Neuronal stem cell (in vitro differentiated cells): ENCODE data around the gene UBA1.

Source experiments
- DNase-seq: peaks from one replicate; pipeline ENCODE4 v3.0.0-alpha.2; 2013; ENCODE audit warnings: low spot score
- H2AFZ ChIP-seq: one replicate; pipeline ENCODE4 v1.6.1; 2013; ENCODE audit warnings: mild to moderate bottlenecking, low read length, inconsistent platforms
- H2AK5ac ChIP-seq: 2 replicates; pipeline ENCODE4 v1.6.1; 2013; ENCODE audit warnings: low read depth, mild to moderate bottlenecking, inconsistent platforms, low read length, moderate library complexity, mixed read lengths
- H2BK120ac ChIP-seq: 2 replicates; pipeline ENCODE4 v1.6.1; 2013; ENCODE audit warnings: low read depth, mild to moderate bottlenecking, inconsistent platforms, low read length, moderate library complexity, mixed read lengths
- H2BK12ac ChIP-seq: one replicate; pipeline ENCODE4 v1.6.1; 2013; ENCODE audit warnings: low read length, inconsistent platforms
- H2BK15ac ChIP-seq: 2 replicates; pipeline ENCODE4 v1.6.1; 2013; ENCODE audit warnings: mild to moderate bottlenecking, low read length, inconsistent platforms, mixed read lengths
- H2BK5ac ChIP-seq: one replicate; pipeline ENCODE4 v1.6.1; 2013; ENCODE audit warnings: inconsistent platforms, mild to moderate bottlenecking, low read length, moderate library complexity
- H3K14ac ChIP-seq: one replicate; pipeline ENCODE4 v1.6.1; 2013; ENCODE audit warnings: low read length, inconsistent platforms
- H3K18ac ChIP-seq: 2 replicates; pipeline ENCODE4 v1.6.1; 2013; ENCODE audit warnings: low read length, inconsistent platforms
- H3K23ac ChIP-seq: 2 replicates; pipeline ENCODE4 v1.6.1; 2013; ENCODE audit warnings: low read depth, mild to moderate bottlenecking, mixed read lengths, low read length, inconsistent platforms; ENCODE audit not compliant: poor library complexity
- H3K27ac ChIP-seq: replicated peaks from 3 replicates; pipeline ENCODE4 v1.5.1; 2013; ENCODE audit warnings: low read length, inconsistent platforms
- H3K27me3 ChIP-seq, 3 experiments: 2 replicates each; pipeline ENCODE4 v1.6.1; 2013; ENCODE audit warnings: low read length in 3 of 3, mild to moderate bottlenecking in 2 of 3, inconsistent platforms in 1 of 3, low read depth in 1 of 3, mixed read lengths in 1 of 3, moderate library complexity in 1 of 3; ENCODE audit not compliant: control insufficient read depth in 3 of 3, insufficient read depth in 3 of 3
- H3K36me3 ChIP-seq, 2 donors: replicated peaks in 1 of 2; 2 replicates each; pipeline ENCODE4 v1.6.1; 2013; ENCODE audit warnings: low read length in 2 of 2; ENCODE audit not compliant: control insufficient read depth in 2 of 2, insufficient read depth in 2 of 2
- H3K4ac ChIP-seq: 2 replicates; pipeline ENCODE4 v1.6.1; 2013; ENCODE audit warnings: inconsistent platforms, mild to moderate bottlenecking, low read length, moderate library complexity
- H3K4me1 ChIP-seq, 2 donors: 1 replicate in 1 of 2; 2 replicates in 1 of 2; pipeline ENCODE4 v1.6.1; 2013; ENCODE audit warnings: low read length in 2 of 2, low read depth in 1 of 2; ENCODE audit not compliant: control insufficient read depth in 2 of 2, insufficient read depth in 1 of 2
- H3K4me2 ChIP-seq: one replicate; pipeline ENCODE4 v1.6.1; 2013; ENCODE audit warnings: mild to moderate bottlenecking, low read length, inconsistent platforms; ENCODE audit not compliant: insufficient read depth, poor library complexity, severe bottlenecking
- H3K4me3 ChIP-seq, 2 donors: 2 replicates each; pipeline ENCODE4 v1.5.1; 2013; ENCODE audit warnings: low read length in 2 of 2, mild to moderate bottlenecking in 2 of 2, inconsistent platforms in 1 of 2, moderate library complexity in 1 of 2
- H3K79me1 ChIP-seq: one replicate; pipeline ENCODE4 v1.6.1; 2013; ENCODE audit warnings: low read depth, mild to moderate bottlenecking, inconsistent platforms, low read length, moderate library complexity
- H3K9ac ChIP-seq: one replicate; pipeline ENCODE4 v1.6.1; 2013; ENCODE audit warnings: mild to moderate bottlenecking, low read depth, low read length, inconsistent platforms; ENCODE audit not compliant: poor library complexity
- H3K9me3 ChIP-seq, 2 donors: replicated peaks in 1 of 2; 2 replicates each; pipeline versions ENCODE3 to v1.6.1; 2013; ENCODE audit warnings: low read length in 2 of 2, mild to moderate bottlenecking in 2 of 2, inconsistent platforms in 1 of 2, low read depth in 1 of 2, mixed read lengths in 1 of 2, moderate library complexity in 1 of 2; ENCODE audit not compliant: control insufficient read depth in 2 of 2, insufficient read depth in 1 of 2
- H4K8ac ChIP-seq: one replicate; pipeline ENCODE4 v1.6.1; 2013; ENCODE audit warnings: low read depth, mild to moderate bottlenecking, inconsistent platforms, low read length, moderate library complexity
- H4K91ac ChIP-seq: one replicate; pipeline ENCODE4 v1.6.1; 2013; ENCODE audit warnings: low read length, low read depth, mild to moderate bottlenecking, inconsistent platforms; ENCODE audit not compliant: poor library complexity
- WGBS, 2 donors: extraction: QIAGEN DNeasy Blood & Tissue Kit; methylation state at CpG; one replicate each; pipeline ENCODE4 v1.1.7; 2013; ENCODE audit warnings: missing lambda C conversion rate in 2 of 2, mixed read lengths in 1 of 2; ENCODE audit not compliant: insufficient read length in 2 of 2, insufficient replicate concordance in 1 of 2; ENCODE audit errors: extremely low coverage in 2 of 2; 5-methylcytosine and 5-hydroxymethylcytosine counted together

The UBA1 gene

GRCh38 chrX:47148946-47149345 lies 44.7 kb upstream of the UBA1 start:
- H3K4ac ChIP-seq = no peak overlapping the region
- no peak overlapping the region for H3K23ac ChIP-seq
- H3K4me3 ChIP-seq = no peak overlapping the region
- no peak overlapping the region for H2BK5ac ChIP-seq
- no peak overlapping the region for H3K4me2 ChIP-seq
- H2BK15ac ChIP-seq = no peak overlapping the region
- no peak overlapping the region for H3K27ac ChIP-seq
- H4K91ac ChIP-seq = no peak overlapping the region
- H3K9ac ChIP-seq = no peak overlapping the region
- no peak for DNase-seq
- H2AFZ ChIP-seq = no peak overlapping the region
- H3K14ac ChIP-seq = no peak overlapping the region
- H2BK12ac ChIP-seq = no peak overlapping the region
- no peak overlapping the region for H3K18ac ChIP-seq
- no CpG with 5 or more reads among the region's 2 CpGs for WGBS, 2 donors
- peaks cover 4 to 5% of the 10 kb centered on the region in 2 donors for H3K4me1 ChIP-seq
- H3K36me3 ChIP-seq = peaks cover 4 to 51% of the 10 kb centered on the region in 2 donors
- H3K79me1 ChIP-seq = peaks cover 8% of the 10 kb centered on the region
- H2AK5ac ChIP-seq = no peak overlapping the region
- peaks cover 0 to 7% of the 10 kb centered on the region in 2 donors for H3K9me3 ChIP-seq
- no peak overlapping the region for H2BK120ac ChIP-seq
- H4K8ac ChIP-seq = no peak overlapping the region
- no peaks in the 10 kb centered on the region for H3K27me3 ChIP-seq

- H2BK5ac ChIP-seq = no peak overlapping the region
- H3K79me1 ChIP-seq = peaks cover 4% of the 10 kb centered on the region
- no peak overlapping the region for H3K9ac ChIP-seq
- H3K4me3 ChIP-seq = no peak overlapping the region
- H2BK12ac ChIP-seq = no peak overlapping the region
- H3K14ac ChIP-seq = no peak overlapping the region
- peaks cover 2% of the 10 kb centered on the region in 2 donors for H3K4me1 ChIP-seq
- no peak overlapping the region for H3K4ac ChIP-seq
- H3K9me3 ChIP-seq = peaks cover 0 to 14% of the 10 kb centered on the region in 2 donors
- H3K18ac ChIP-seq = no peak overlapping the region
- no peak overlapping the region for H4K91ac ChIP-seq
- H3K27ac ChIP-seq = no peak overlapping the region
- no peak overlapping the region for H3K23ac ChIP-seq
- H2BK15ac ChIP-seq = no peak overlapping the region
- H3K4me2 ChIP-seq = no peak overlapping the region
- no peaks in the 10 kb centered on the region for H3K27me3 ChIP-seq
- H3K36me3 ChIP-seq = peaks cover 5 to 69% of the 10 kb centered on the region in 2 donors
- H2BK120ac ChIP-seq = no peak overlapping the region
- no peak overlapping the region for H2AFZ ChIP-seq
- H2AK5ac ChIP-seq = no peak overlapping the region
- H4K8ac ChIP-seq = no peak overlapping the region
- DNase-seq = no peak
Observed at GRCh38 chrX:47151435-47151834, 42.2 kb upstream of the UBA1 start.

- H3K4me3 ChIP-seq = no peak overlapping the region
- no peak overlapping the region for H2BK12ac ChIP-seq
- peaks cover 0 to 11% (median 0%) of the 10 kb centered on the region in 3 experiments for H3K27me3 ChIP-seq
- H2AK5ac ChIP-seq = no peak overlapping the region
- no peak overlapping the region for H2AFZ ChIP-seq
- H4K91ac ChIP-seq = no peak overlapping the region
- H3K4me1 ChIP-seq = no peaks in the 10 kb centered on the region
- H3K79me1 ChIP-seq = peaks cover 4% of the 10 kb centered on the region
- no peak overlapping the region for H2BK15ac ChIP-seq
- no peak overlapping the region for H4K8ac ChIP-seq
- H3K23ac ChIP-seq = no peak overlapping the region
- H3K9ac ChIP-seq = no peak overlapping the region
- no CpG with 5 or more reads among the region's 26 CpGs for WGBS, 2 donors
- no peak overlapping the region for H3K14ac ChIP-seq
- peaks cover 7 to 64% of the 10 kb centered on the region in 2 donors for H3K36me3 ChIP-seq
- no peak overlapping the region for H3K4me2 ChIP-seq
- no peak overlapping the region for H3K18ac ChIP-seq
- H3K27ac ChIP-seq = no peak overlapping the region
- H2BK5ac ChIP-seq = no peak overlapping the region
- no peak for DNase-seq
- H3K4ac ChIP-seq = no peak overlapping the region
- H2BK120ac ChIP-seq = no peak overlapping the region
- H3K9me3 ChIP-seq = peaks cover 0 to 15% of the 10 kb centered on the region in 2 donors
Observed at GRCh38 chrX:47156611-47157520, 36.8 kb upstream of the UBA1 start.

- H3K79me1 ChIP-seq = peaks cover 4% of the 10 kb centered on the region
- H3K27me3 ChIP-seq = peaks cover 0 to 11% (median 0%) of the 10 kb centered on the region in 3 experiments
- no peak overlapping the region for H2BK12ac ChIP-seq
- WGBS, 2 donors = no CpG with 5 or more reads among the region's 16 CpGs
- H3K18ac ChIP-seq = no peak overlapping the region
- no peak overlapping the region for H2BK120ac ChIP-seq
- H3K4me3 ChIP-seq = no peak overlapping the region
- H2BK5ac ChIP-seq = no peak overlapping the region
- no peak overlapping the region for H2BK15ac ChIP-seq
- H3K14ac ChIP-seq = no peak overlapping the region
- H3K27ac ChIP-seq = no peak overlapping the region
- H3K23ac ChIP-seq = no peak overlapping the region
- DNase-seq = no peak
- no peak overlapping the region for H4K91ac ChIP-seq
- H3K36me3 ChIP-seq = peaks cover 7 to 70% of the 10 kb centered on the region in 2 donors
- H3K9ac ChIP-seq = no peak overlapping the region
- H3K9me3 ChIP-seq = peaks cover 0 to 15% of the 10 kb centered on the region in 2 donors
- H2AK5ac ChIP-seq = no peak overlapping the region
- no peak overlapping the region for H3K4ac ChIP-seq
- no peak overlapping the region for H2AFZ ChIP-seq
- H3K4me1 ChIP-seq = no peaks in the 10 kb centered on the region
- no peak overlapping the region for H3K4me2 ChIP-seq
- H4K8ac ChIP-seq = no peak overlapping the region
Observed at GRCh38 chrX:47158131-47158530, 35.5 kb upstream of the UBA1 start.
